ENCODE results near the gene TNS3. TPM values are rescaled to one million over a fixed set of nuclear protein-coding genes. Genes with fewer than 3 reads are reported as not detected.

The TNS3 gene
- total RNA-seq, 1 experiment from 2014 or later = 143 TPM

DNA sequence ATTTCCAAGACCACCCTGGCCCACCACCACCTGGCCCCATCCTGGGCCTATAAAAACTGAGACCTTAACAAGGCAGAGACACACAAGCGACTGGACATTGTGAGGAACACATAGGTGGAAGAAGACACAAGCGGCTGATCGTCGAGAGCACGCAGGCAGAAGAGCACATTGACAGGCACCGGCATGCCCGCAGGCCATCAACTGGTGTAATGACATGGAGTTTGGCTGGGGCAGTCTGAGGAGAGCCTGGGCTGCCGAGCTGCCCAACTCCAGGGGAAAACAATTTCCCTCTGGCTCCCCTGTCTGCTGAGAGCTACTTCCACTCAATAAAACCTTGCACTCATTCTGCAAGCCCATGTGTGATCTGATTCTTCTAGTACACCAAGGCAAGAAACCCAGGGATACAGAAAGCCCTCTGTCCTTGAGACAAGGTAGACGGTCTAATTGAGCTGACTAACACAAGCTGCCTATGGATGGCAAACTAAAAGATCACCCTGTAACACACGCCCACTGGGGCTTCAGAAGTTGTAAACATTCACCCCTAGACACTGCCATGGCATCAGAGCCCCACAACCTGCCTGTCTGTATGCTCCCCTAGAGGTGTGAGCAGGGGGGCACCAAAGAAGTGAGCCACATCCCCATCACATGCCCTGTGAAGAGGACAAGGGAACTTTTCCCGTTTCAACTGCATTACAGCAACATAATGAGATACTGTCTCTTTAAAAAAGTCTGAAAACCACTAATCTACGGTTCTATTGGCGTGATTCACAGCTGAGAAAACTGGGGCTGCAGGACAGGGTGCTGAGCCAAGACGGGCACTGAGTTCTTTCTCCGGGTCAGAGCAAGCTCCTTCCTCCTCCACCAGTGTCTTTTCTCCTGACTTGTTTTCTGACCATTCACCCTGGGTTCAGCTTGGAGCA, 18.5 kb upstream of the TNS3 start:
- H3K79me2 ChIP-seq (ENCODE audit: low read depth) = peaks cover 8% of the 10 kb centered on the region
- H3K4me2 ChIP-seq = peak overlapping the region; percentile 76
- intact Hi-C loops (cut with micrococcal nuclease; ENCODE audit: unreplicated experiment) = loop anchor here (1.0 to 5.0 kb wide), 8 partner anchors 9 to 219 kb away; no protein-coding TSS in a partner anchor
- peak overlapping the region; percentile 98 for H3K27ac ChIP-seq
- peaks cover 4% of the 10 kb centered on the region; the same call in 1 of the 2 replicates for H3K36me3 ChIP-seq (ENCODE audit: low read depth)
- H3K9me2 ChIP-seq (ENCODE audit: insufficient read depth) = no peaks in the 10 kb centered on the region
- ChIA-PET CTCF (interaction anchor here (0.6 to 1.1 kb wide), 3 partner anchors 14 to 219 kb away, joined by 3 to 6 read pairs (median 3); partner anchors contain the start of gene TNS3), POLR2A (ENCODE audit: unreplicated experiment) (interaction anchor here (0.6 to 0.8 kb wide), 2 partner anchors 9 to 33 kb away, joined by 3 to 10 read pairs; no protein-coding TSS in a partner anchor)
- H3K27me3 ChIP-seq (ENCODE audit: insufficient read depth, low read depth) = no peaks in the 10 kb centered on the region
- no TSS peak for BruUV-seq (replicated peaks)
- no peaks in the 10 kb centered on the region for H4K20me1 ChIP-seq (ENCODE audit: insufficient read depth)
- H3K4me3 ChIP-seq = peak overlapping the region; percentile 38; the same call in 1 of the 2 replicates
- TF ChIP-seq EZH2 (IDR thresholded peaks at IDR 0.05; ENCODE audit: low read depth) = no peak
- TF ChIP-seq, protein P1, sequence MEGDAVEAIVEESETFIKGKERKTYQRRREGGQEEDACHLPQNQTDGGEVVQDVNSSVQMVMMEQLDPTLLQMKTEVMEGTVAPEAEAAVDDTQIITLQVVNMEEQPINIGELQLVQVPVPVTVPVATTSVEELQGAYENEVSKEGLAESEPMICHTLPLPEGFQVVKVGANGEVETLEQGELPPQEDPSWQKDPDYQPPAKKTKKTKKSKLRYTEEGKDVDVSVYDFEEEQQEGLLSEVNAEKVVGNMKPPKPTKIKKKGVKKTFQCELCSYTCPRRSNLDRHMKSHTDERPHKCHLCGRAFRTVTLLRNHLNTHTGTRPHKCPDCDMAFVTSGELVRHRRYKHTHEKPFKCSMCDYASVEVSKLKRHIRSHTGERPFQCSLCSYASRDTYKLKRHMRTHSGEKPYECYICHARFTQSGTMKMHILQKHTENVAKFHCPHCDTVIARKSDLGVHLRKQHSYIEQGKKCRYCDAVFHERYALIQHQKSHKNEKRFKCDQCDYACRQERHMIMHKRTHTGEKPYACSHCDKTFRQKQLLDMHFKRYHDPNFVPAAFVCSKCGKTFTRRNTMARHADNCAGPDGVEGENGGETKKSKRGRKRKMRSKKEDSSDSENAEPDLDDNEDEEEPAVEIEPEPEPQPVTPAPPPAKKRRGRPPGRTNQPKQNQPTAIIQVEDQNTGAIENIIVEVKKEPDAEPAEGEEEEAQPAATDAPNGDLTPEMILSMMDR (conservative IDR thresholded peaks at IDR 0.05) = no peak
- peaks cover 64% of the 10 kb centered on the region for H3F3A ChIP-seq (ENCODE audit: insufficient read depth, low read depth)
- peaks cover 31% of the 10 kb centered on the region; the same call in 1 of the 2 replicates for H3K9me3 ChIP-seq (ENCODE audit: insufficient read depth, low read depth)
- H2AFZ ChIP-seq = peak overlapping the region; percentile 72
- peak; percentile 70 to 88 for DNase-seq
- H3K4me1 ChIP-seq (replicated peaks; ENCODE audit: insufficient read depth) = peaks cover 68% of the 10 kb centered on the region

DNA sequence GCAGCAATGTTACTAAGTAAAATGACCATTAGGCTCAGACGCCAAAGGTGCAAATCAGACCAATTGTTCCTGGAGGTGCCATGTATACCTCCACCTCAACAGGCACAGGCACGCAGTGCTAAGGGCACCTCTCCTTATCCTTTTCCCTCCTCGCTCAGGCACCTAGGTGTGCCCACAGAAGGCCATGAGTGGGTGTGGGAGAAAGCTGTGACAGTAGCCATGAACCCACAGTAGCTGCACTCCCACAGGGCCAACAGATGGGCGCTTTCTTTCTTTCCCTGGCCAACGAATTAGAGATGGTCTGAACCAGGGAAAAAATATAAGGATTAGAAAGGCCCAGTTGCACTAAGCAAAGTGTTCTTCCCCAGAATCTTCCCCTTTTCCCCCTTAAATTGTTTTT, 15.5 kb upstream of the TNS3 start:
- Histone ChIP-seq H3K4me3 (no peak overlapping the region), H3K4me1 (replicated peaks; ENCODE audit: insufficient read depth) (peaks cover 43% of the 10 kb centered on the region), H3K79me2 (ENCODE audit: low read depth) (no peaks in the 10 kb centered on the region), H3K9me3 (ENCODE audit: insufficient read depth, low read depth) (peaks cover 27% of the 10 kb centered on the region; the same call in 1 of the 2 replicates), H4K20me1 (ENCODE audit: insufficient read depth) (no peaks in the 10 kb centered on the region), H3K36me3 (ENCODE audit: low read depth) (peaks cover 4% of the 10 kb centered on the region; the same call in 1 of the 2 replicates), H3K27me3 (ENCODE audit: insufficient read depth, low read depth) (no peaks in the 10 kb centered on the region), H3K4me2 (no peak overlapping the region), H3K9me2 (ENCODE audit: insufficient read depth) (no peaks in the 10 kb centered on the region), H2AFZ (no peak overlapping the region), H3K27ac (no peak overlapping the region), H3F3A (ENCODE audit: insufficient read depth, low read depth) (peaks cover 43% of the 10 kb centered on the region)
- ChIA-PET POLR2A (ENCODE audit: unreplicated experiment) (no interaction called here), CTCF (no interaction called here)
- TF ChIP-seq EZH2 (IDR thresholded peaks at IDR 0.05; ENCODE audit: low read depth) = no peak
- TF ChIP-seq, protein P1 (conservative IDR thresholded peaks at IDR 0.05) = no peak
- intact Hi-C loops (cut with micrococcal nuclease; ENCODE audit: unreplicated experiment) = no loop called here
- no TSS peak for BruUV-seq (replicated peaks)
- no peak for DNase-seq

DNA sequence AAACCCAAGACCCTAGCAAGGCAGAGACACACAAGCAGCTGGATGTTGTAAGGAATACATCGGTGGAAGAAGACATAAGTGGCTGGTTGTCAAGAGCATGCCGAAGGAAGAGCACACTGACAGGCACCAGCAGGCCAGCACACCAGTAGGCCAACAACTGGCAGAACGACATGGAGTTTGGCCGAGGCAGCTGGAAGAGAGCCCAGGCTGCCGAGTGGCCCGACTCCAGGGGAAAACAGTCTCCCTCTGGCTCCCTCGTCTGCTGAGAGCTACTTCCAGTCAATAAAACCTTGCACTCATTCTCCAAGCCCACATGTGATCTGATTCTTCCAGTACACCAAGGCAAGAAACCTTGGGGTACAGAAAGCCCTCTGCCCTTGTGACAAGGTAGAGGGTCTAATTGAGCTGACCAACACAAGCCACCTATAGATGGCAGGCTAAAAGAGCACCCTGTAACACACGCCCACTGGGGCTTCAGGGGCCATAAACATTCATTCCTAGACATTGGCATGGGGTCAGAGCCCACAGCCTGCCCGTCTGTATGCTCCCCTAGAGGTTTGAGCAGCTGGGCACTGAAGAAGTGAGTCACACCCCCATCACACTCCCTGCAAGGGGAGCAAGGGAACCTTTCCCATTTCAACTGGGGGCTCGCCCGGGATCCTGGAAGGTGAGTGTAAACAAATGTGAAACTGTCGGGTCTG, 14.7 kb upstream of the TNS3 start:
- H3K79me2 ChIP-seq (ENCODE audit: low read depth) = no peaks in the 10 kb centered on the region
- no peaks in the 10 kb centered on the region for H3K27me3 ChIP-seq (ENCODE audit: insufficient read depth, low read depth)
- no TSS peak for BruUV-seq (replicated peaks)
- CTCF ChIA-PET = no interaction called here
- DNase-seq = no peak
- H2AFZ ChIP-seq = no peak overlapping the region
- H3K9me3 ChIP-seq (ENCODE audit: insufficient read depth, low read depth) = peaks cover 27% of the 10 kb centered on the region; the same call in 1 of the 2 replicates
- peaks cover 4% of the 10 kb centered on the region; the same call in 1 of the 2 replicates for H3K36me3 ChIP-seq (ENCODE audit: low read depth)
- H3K9me2 ChIP-seq (ENCODE audit: insufficient read depth) = no peaks in the 10 kb centered on the region
- no peak overlapping the region for H3K4me2 ChIP-seq
- no peak overlapping the region for H3K4me3 ChIP-seq
- no peaks in the 10 kb centered on the region for H4K20me1 ChIP-seq (ENCODE audit: insufficient read depth)
- intact Hi-C loops (cut with micrococcal nuclease; ENCODE audit: unreplicated experiment) = no loop called here
- peaks cover 43% of the 10 kb centered on the region for H3F3A ChIP-seq (ENCODE audit: insufficient read depth, low read depth)
- no peak overlapping the region for H3K27ac ChIP-seq
- no peak for TF ChIP-seq EZH2 (IDR thresholded peaks at IDR 0.05; ENCODE audit: low read depth)
- TF ChIP-seq, protein P1 (conservative IDR thresholded peaks at IDR 0.05) = no peak
- POLR2A ChIA-PET (ENCODE audit: unreplicated experiment) = no interaction called here
- peaks cover 43% of the 10 kb centered on the region for H3K4me1 ChIP-seq (replicated peaks; ENCODE audit: insufficient read depth)
